Endothelial cell of umbilical vein (primary cell): ENCODE measurements around the gene ERMAP. TPM values are rescaled to one million over a fixed set of nuclear protein-coding genes. Genes with fewer than 3 reads are reported as not detected.
A peak's percentile ranks its signal among the peaks of the same experiment; 100 is the strongest.

Source experiments
- BruUV-seq: library from RNA; stranded (reverse); fragments of 400-500 nt; replicated peaks from 2 replicates; lab custom pipeline; 2021; lab: Mats Ljungman, UMichigan
- CTCF ChIA-PET: fragments of 300-600, 350-600 bp; sonication (Branson Sonifier 250); formaldehyde crosslinking; loops from one replicate; lab custom pipeline; 2021; ENCODE audit warnings: antibody characterized with exemption, inconsistent platforms; lab: Charles Lee
- POLR2A ChIA-PET: fragments of 300-600, 350-600 bp; sonication (Branson Sonifier 250); formaldehyde crosslinking; loops from one replicate; lab custom pipeline; 2021; ENCODE audit warnings: antibody characterized with exemption, inconsistent platforms; lab: Charles Lee
- DNase-seq: peaks from one replicate; pipeline ENCODE4 v3.0.0-alpha.2; 2011; ENCODE audit warnings: low read depth, low spot score
- FAIRE-seq: peaks from 2 replicates; lab custom pipeline; 2011; peaks lifted over from hg19 to GRCh38; lab: Jason Lieb, UNC
- H2AFZ ChIP-seq: 2 replicates; pipeline ENCODE4 v1.6.0; 2012; ENCODE audit warnings: low read depth, low read length, control low read depth, inconsistent platforms
- H3K27ac ChIP-seq: 2 replicates; pipeline ENCODE4 v1.5.1; 2011; ENCODE audit warnings: low read depth, mild to moderate bottlenecking, control low read depth, low read length, moderate library complexity; ENCODE audit not compliant: insufficient read depth
- H3K27me3 ChIP-seq, 2 experiments: 2 replicates each; pipeline versions ENCODE4 v1.6.0 to v1.6.1; 2011; ENCODE audit warnings: low read length in 2 of 2, mixed read lengths in 1 of 2; ENCODE audit not compliant: control insufficient read depth in 2 of 2, insufficient read depth in 2 of 2
- H3K36me3 ChIP-seq, 2 experiments: 2 replicates in 1 of 2; 3 replicates in 1 of 2; pipeline ENCODE4 v1.5.1; 2011; ENCODE audit warnings: low read length in 2 of 2, mild to moderate bottlenecking in 1 of 2, moderate library complexity in 1 of 2; ENCODE audit not compliant: control insufficient read depth in 2 of 2, insufficient read depth in 2 of 2; ENCODE audit errors: extremely low read depth in 1 of 2
- H3K4me1 ChIP-seq: 3 replicates; pipeline ENCODE4 v1.5.1; 2011; ENCODE audit warnings: mild to moderate bottlenecking, low read length; ENCODE audit not compliant: control insufficient read depth, insufficient read depth; ENCODE audit errors: extremely low read depth
- H3K4me2 ChIP-seq: 2 replicates; pipeline ENCODE4 v1.6.1; 2011; ENCODE audit warnings: low read length, control low read depth, mixed read lengths; ENCODE audit not compliant: insufficient read depth
- H3K4me3 ChIP-seq, 3 experiments: fragments of 200-600 bp in 1 of 3; sonication (generic), shearing (Covaris generic) in 1 of 3; replicated peaks in 1 of 3; 2 replicates each; pipeline ENCODE4 v1.5.1; 2011 to 2016; ENCODE audit warnings: control low read depth in 3 of 3, low read length in 3 of 3, mild to moderate bottlenecking in 2 of 3, inconsistent platforms in 1 of 3, low read depth in 1 of 3, moderate library complexity in 1 of 3; ENCODE audit not compliant: insufficient read depth in 1 of 3
- H3K79me2 ChIP-seq: 2 replicates; pipeline ENCODE4 v1.6.0; 2012; ENCODE audit warnings: low read length, inconsistent platforms; ENCODE audit not compliant: control insufficient read depth, insufficient read depth
- H3K9ac ChIP-seq: replicated peaks from 2 replicates; pipeline ENCODE3; 2011; ENCODE audit warnings: low read length, control low read depth; ENCODE audit not compliant: insufficient read depth; ENCODE audit errors: extremely low read depth
- H3K9me1 ChIP-seq: replicated peaks from 3 replicates; pipeline ENCODE4 v1.6.0; 2011; ENCODE audit warnings: mild to moderate bottlenecking, low read length; ENCODE audit not compliant: control insufficient read depth, insufficient read depth; ENCODE audit errors: extremely low read depth
- H3K9me3 ChIP-seq: replicated peaks from 2 replicates; pipeline ENCODE4 v1.5.1; 2012; ENCODE audit warnings: low read length, inconsistent platforms; ENCODE audit not compliant: control insufficient read depth, insufficient read depth
- H4K20me1 ChIP-seq: replicated peaks from 2 replicates; pipeline ENCODE3; 2011; ENCODE audit warnings: mild to moderate bottlenecking, low read length; ENCODE audit not compliant: control insufficient read depth, insufficient read depth; ENCODE audit errors: extremely low read depth
- EZH2 ChIP-seq: IDR thresholded peaks from 2 replicates; pipeline ENCODE4 v1.6.1; 2012; ENCODE audit warnings: borderline replicate concordance, low read depth, mild to moderate bottlenecking, moderate library complexity, low read length, inconsistent platforms; ENCODE audit not compliant: severe bottlenecking
- FOS ChIP-seq: IDR thresholded peaks from 2 replicates; pipeline ENCODE4 v1.6.1; 2011; ENCODE audit warnings: mild to moderate bottlenecking, low read length, moderate library complexity, borderline replicate concordance; ENCODE audit not compliant: insufficient read depth
- GATA2 ChIP-seq: IDR thresholded peaks from 2 replicates; pipeline ENCODE4 v1.7.0; 2011; ENCODE audit warnings: low read depth, mild to moderate bottlenecking, moderate library complexity, mixed read lengths, low read length; ENCODE audit not compliant: insufficient read length, insufficient read depth
- JUN ChIP-seq: IDR thresholded peaks from 2 replicates; pipeline ENCODE4 v1.6.1; 2011; ENCODE audit warnings: borderline replicate concordance, low read depth; ENCODE audit not compliant: insufficient read length, insufficient read depth
- MYC ChIP-seq: IDR thresholded peaks from one replicate; pipeline ENCODE4 v1.6.1; 2011; ENCODE audit warnings: mild to moderate bottlenecking, low read depth, low read length
- POLR2A ChIP-seq: IDR thresholded peaks from 2 replicates; pipeline ENCODE4 v1.6.1; 2012; ENCODE audit warnings: low read depth, mild to moderate bottlenecking, control low read depth, low read length
- POLR2AphosphoS5 ChIP-seq: IDR thresholded peaks from 2 replicates; pipeline ENCODE4 v1.6.1; 2012; ENCODE audit warnings: low read depth, mild to moderate bottlenecking, control low read depth, low read length, moderate library complexity; ENCODE audit not compliant: insufficient read depth
- dilution Hi-C: fragments of 300-500 bp; cut with MboI; formaldehyde crosslinking; loops from one replicate; pipeline ENCODE4 v1.15.0; 2019; ENCODE audit warnings: low sequenced_read_pairs; ENCODE audit not compliant: extremely low pct_ligation_motif_present
- intact Hi-C: fragments of 100-400 bp; cut with micrococcal nuclease; formaldehyde crosslinking; loops from one replicate; pipeline ENCODE4 v1.10.0; 2022
- polyA plus RNA-seq, 4 experiments: library from polyadenylated mRNA; depleted of rRNA in 3 of 4; stranded (reverse) in 3 of 4; unstranded in 1 of 4; fragments of >200 nt; gene quantifications; 2 replicates each; pipeline versions ENCODE4 v1.2.1 to v1.2.3, GENCODE V29; 2011 to 2012; ENCODE audit warnings: missing spikeins in 1 of 4
- total RNA-seq: library from RNA; stranded (reverse); gene quantifications from 2 replicates; pipeline ENCODE4 v1.2.3, GENCODE V29; 2021
- TF ChIP-seq, protein P1 (sequence below), 2 donors: IDR thresholded peaks; 1 replicate in 1 of 2; 2 replicates in 1 of 2; pipeline ENCODE4 v1.5.1; 2011; ENCODE audit warnings: low read length in 2 of 2, mild to moderate bottlenecking in 2 of 2, moderate library complexity in 2 of 2, control low read depth in 1 of 2, inconsistent platforms in 1 of 2, low read depth in 1 of 2; ENCODE audit not compliant: insufficient read depth in 1 of 2; ENCODE audit errors: extremely low read depth in 1 of 2
- TF ChIP-seq, protein P2 (sequence below): IDR thresholded peaks from 2 replicates; pipeline ENCODE4 v1.6.1; 2011; ENCODE audit not compliant: insufficient read depth, insufficient read length

ERMAP gene
- total and polyA plus RNA-seq, 2 donors (not counting 3 experiments of a cell fraction or from before 2014, with no cell fraction given): 7.8 to 8.6 TPM

GRCh38 chr1:42784946-42785693 lies 31.8 kb upstream of the ERMAP start, which contains the start of gene TMEM269:
TMEM269 (plus strand) TSS chr1:42784991; CDS start chr1:42789894, 4,903 bp downstream.
- intact Hi-C loops (loop anchor here (2.0 kb wide), 1 partner anchor 32 kb away; the partner anchor contains the start of genes ERMAP and SVBP), dilution Hi-C loops (no loop called here)
- FAIRE-seq (peak; percentile 42), DNase-seq (peak; percentile 38)
- Histone ChIP-seq H3K4me1 (peaks cover 8% of the 10 kb centered on the region), H3K79me2 (no peaks in the 10 kb centered on the region), H3K27me3 (no peaks in the 10 kb centered on the region), H3K36me3 (peaks cover 0 to 2% of the 10 kb centered on the region in 2 experiments), H4K20me1 (no peaks in the 10 kb centered on the region), H3K9me1 (no peaks in the 10 kb centered on the region), H3K4me3 (peak within 1 kb of the TSS; percentile 14 to 37 (median 35)), H3K27ac (no peak within 1 kb of the TSS), H3K9me3 (no peaks in the 10 kb centered on the region), H2AFZ (peak within 1 kb of the TSS; percentile 88), H3K9ac (no peak within 1 kb of the TSS), H3K4me2 (peak within 1 kb of the TSS; percentile 67)
- ChIA-PET POLR2A (interaction anchor here (1.3 kb wide), 1 partner anchor 32 kb away, joined by 3 read pairs; the partner anchor contains the start of gene SVBP), CTCF (interaction anchor here (1.0 to 5.0 kb wide), 4 partner anchors 19 to 288 kb away, joined by 3 to 28 read pairs (median 11); partner anchors contain the start of gene ZNF691)
- peak; percentile 21 for TF ChIP-seq POLR2A
- TF ChIP-seq MYC: no peak
- no peak for TF ChIP-seq JUN
- TF ChIP-seq POLR2AphosphoS5: peak; percentile 23
- no peak for TF ChIP-seq FOS
- TF ChIP-seq, protein P1, sequence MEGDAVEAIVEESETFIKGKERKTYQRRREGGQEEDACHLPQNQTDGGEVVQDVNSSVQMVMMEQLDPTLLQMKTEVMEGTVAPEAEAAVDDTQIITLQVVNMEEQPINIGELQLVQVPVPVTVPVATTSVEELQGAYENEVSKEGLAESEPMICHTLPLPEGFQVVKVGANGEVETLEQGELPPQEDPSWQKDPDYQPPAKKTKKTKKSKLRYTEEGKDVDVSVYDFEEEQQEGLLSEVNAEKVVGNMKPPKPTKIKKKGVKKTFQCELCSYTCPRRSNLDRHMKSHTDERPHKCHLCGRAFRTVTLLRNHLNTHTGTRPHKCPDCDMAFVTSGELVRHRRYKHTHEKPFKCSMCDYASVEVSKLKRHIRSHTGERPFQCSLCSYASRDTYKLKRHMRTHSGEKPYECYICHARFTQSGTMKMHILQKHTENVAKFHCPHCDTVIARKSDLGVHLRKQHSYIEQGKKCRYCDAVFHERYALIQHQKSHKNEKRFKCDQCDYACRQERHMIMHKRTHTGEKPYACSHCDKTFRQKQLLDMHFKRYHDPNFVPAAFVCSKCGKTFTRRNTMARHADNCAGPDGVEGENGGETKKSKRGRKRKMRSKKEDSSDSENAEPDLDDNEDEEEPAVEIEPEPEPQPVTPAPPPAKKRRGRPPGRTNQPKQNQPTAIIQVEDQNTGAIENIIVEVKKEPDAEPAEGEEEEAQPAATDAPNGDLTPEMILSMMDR (IDR thresholded peaks at IDR 0.05; ENCODE audit: extremely low read depth in 1 of 2, insufficient read depth in 1 of 2, low read depth in 1 of 2, low read length in 2 of 2): no peak
- no peak for TF ChIP-seq GATA2
- no peak for TF ChIP-seq EZH2
- TF ChIP-seq, protein P2, sequence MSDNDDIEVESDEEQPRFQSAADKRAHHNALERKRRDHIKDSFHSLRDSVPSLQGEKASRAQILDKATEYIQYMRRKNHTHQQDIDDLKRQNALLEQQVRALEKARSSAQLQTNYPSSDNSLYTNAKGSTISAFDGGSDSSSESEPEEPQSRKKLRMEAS: no peak
- BruUV-seq: no TSS peak
